Cardiac muscle cell (in vitro differentiated cells and primary cell): ENCODE data around the gene ACTN1. TPM values are rescaled to one million over a fixed set of nuclear protein-coding genes. Genes with fewer than 3 reads are reported as not detected.

Experiments
- DNase-seq, 2 donors: peaks; one replicate each; pipeline versions ENCODE4 v3.0.0 to v3.0.0-alpha.2; 2010 to 2017; ENCODE audit warnings: low read depth in 1 of 2, low spot score in 1 of 2
- H3K27ac ChIP-seq: fragments of 200-600 bp; sonication (generic); 2 replicates; pipeline ENCODE4 v1.5.1; 2016
- H3K27me3 ChIP-seq: fragments of 200-600 bp; sonication (generic); 2 replicates; pipeline ENCODE4 v1.6.0; 2016; ENCODE audit warnings: control low read depth
- H3K36me3 ChIP-seq: fragments of 200-600 bp; sonication (generic); 2 replicates; pipeline ENCODE4 v1.5.1; 2016; ENCODE audit warnings: control low read depth
- H3K4me1 ChIP-seq: fragments of 200-600 bp; sonication (generic); 2 replicates; pipeline ENCODE4 v1.8.1; 2017; ENCODE audit warnings: low read depth, mild to moderate bottlenecking, mixed run types
- H3K4me3 ChIP-seq: fragments of 200-600 bp; sonication (generic); 2 replicates; pipeline ENCODE4 v1.5.1; 2016; ENCODE audit warnings: mild to moderate bottlenecking
- H3K9me3 ChIP-seq: fragments of 200-600 bp; sonication (generic); 2 replicates; pipeline ENCODE4 v1.5.1; 2017; ENCODE audit warnings: low read depth, mild to moderate bottlenecking, control low read depth
- CTCF ChIP-seq: IDR thresholded peaks from 2 replicates; pipeline ENCODE4 v1.5.1; 2012; ENCODE audit warnings: low read depth, mild to moderate bottlenecking, low read length
- polyA plus RNA-seq: library from polyadenylated mRNA; unstranded; fragments of >200 nt; fragmentation: Nextera tagmentation; extraction: Ambion mirVana; gene quantifications from 2 replicates; pipeline ENCODE4 v1.2.1, GENCODE V29; 2016
- total RNA-seq: library from RNA; depleted of rRNA; stranded (reverse); fragments of >200 nt; gene quantifications from 2 replicates; pipeline ENCODE4 v1.2.3, GENCODE V29; 2016

Gene ACTN1
- total and polyA plus RNA-seq, 2 experiments from 2014 or later, result 167 to 202 TPM

DNA sequence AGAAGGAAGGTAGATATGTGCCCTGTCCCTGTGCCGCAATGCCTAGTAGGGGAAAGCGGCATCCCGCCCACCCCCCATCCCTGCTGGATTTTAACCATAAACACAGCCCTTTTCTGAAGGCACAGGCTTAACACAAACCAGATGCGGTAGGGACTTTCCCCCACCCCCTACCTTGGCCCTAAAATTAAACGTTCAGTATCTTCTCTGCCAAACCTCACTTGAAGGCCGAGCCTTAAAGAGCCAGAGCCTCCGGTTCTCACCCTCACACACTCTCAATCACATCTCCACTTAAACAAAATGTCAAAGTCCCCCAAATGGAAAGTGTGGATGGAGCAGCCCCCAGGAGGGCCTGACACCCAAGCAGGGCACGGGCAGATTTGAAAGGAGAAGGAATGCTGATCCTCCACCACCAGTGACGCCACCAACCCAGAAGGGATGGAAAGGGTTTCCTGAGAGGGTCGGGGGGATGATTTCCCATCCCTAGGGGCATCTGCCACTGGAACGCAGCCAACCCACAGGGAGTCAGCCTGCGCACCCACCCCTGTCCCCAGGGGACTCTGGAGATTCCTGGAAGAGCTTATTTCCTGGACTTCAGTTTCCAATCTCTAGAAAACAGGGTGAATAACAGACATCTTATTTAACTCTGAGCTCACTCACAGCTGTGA, 26.4 kb downstream of the ACTN1 start:
- no peak overlapping the region for H3K4me3 ChIP-seq

GRCh38 chr14:68951800-68952530, 27.1 kb downstream of the ACTN1 start:
- Histone ChIP-seq H3K4me1 (peaks cover 49% of the 10 kb centered on the region), H3K4me3 (no peak overlapping the region), H3K27me3 (no peaks in the 10 kb centered on the region), H3K27ac (peak overlapping the region; percentile 74), H3K36me3 (no peaks in the 10 kb centered on the region), H3K9me3 (no peaks in the 10 kb centered on the region)
- no peak for TF ChIP-seq CTCF
- DNase-seq, result no peak

More for the DNA sequence above, 26.4 kb downstream of the ACTN1 start:
- TF ChIP-seq CTCF, result no peak
- H3K36me3 ChIP-seq, result no peaks in the 10 kb centered on the region
- no peaks in the 10 kb centered on the region for H3K9me3 ChIP-seq
- H3K27ac ChIP-seq, result peak overlapping the region; percentile 74
- H3K4me1 ChIP-seq, result peaks cover 45% of the 10 kb centered on the region
- DNase-seq, result peak; percentile 53 to 87
- no peaks in the 10 kb centered on the region for H3K27me3 ChIP-seq

GRCh38 chr14:68951035-68951797, 27.9 kb downstream of the ACTN1 start:
- Histone ChIP-seq H3K4me3 (no peak overlapping the region), H3K4me1 (peaks cover 54% of the 10 kb centered on the region), H3K27ac (peak overlapping the region; percentile 74), H3K27me3 (no peaks in the 10 kb centered on the region), H3K9me3 (no peaks in the 10 kb centered on the region), H3K36me3 (no peaks in the 10 kb centered on the region)
- peak in 1 of 2 donors; percentile 95 for DNase-seq
- TF ChIP-seq CTCF, result no peak

GRCh38 chr14:68950111-68950510, 29.0 kb downstream of the ACTN1 start:
- Histone ChIP-seq H3K27ac (no peak overlapping the region), H3K4me1 (peaks cover 48% of the 10 kb centered on the region), H3K9me3 (no peaks in the 10 kb centered on the region), H3K27me3 (no peaks in the 10 kb centered on the region), H3K4me3 (no peak overlapping the region), H3K36me3 (no peaks in the 10 kb centered on the region)
- TF ChIP-seq CTCF, result no peak
- DNase-seq, result peak in 1 of 2 donors; percentile 59

DNA sequence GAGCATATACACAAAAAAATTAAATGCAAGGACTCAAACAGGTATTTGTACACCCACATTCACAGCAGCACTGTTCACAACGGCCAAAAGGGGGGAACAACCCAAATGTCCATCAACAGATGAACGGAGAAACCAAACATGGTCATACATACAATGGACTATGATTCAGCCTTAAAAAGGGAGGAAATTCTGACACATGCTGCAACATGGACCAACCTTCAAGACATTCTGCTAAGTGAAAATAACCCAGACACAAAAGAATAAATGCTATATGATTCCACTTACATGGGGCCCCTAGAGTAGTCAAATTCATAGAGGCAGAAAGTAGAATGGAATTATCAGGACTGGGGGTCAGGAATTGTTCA, 29.5 kb downstream of the ACTN1 start:
- no peaks in the 10 kb centered on the region for H3K9me3 ChIP-seq
- H3K4me1 ChIP-seq, result peaks cover 48% of the 10 kb centered on the region

More for the DNA sequence above, 29.5 kb downstream of the ACTN1 start:
- H3K36me3 ChIP-seq, result no peaks in the 10 kb centered on the region
- no peaks in the 10 kb centered on the region for H3K27me3 ChIP-seq
- no peak overlapping the region for H3K4me3 ChIP-seq
- H3K27ac ChIP-seq, result peak overlapping the region; percentile 75
- no peak for TF ChIP-seq CTCF
- DNase-seq, result no peak
